Fibroblast of upper back skin (primary cell): ENCODE measurements around the gene TBR1.

Experiments used
- DNase-seq: peaks from one replicate; pipeline ENCODE4 v3.0.0-alpha.2; 2013

TBR1 gene

DNA sequence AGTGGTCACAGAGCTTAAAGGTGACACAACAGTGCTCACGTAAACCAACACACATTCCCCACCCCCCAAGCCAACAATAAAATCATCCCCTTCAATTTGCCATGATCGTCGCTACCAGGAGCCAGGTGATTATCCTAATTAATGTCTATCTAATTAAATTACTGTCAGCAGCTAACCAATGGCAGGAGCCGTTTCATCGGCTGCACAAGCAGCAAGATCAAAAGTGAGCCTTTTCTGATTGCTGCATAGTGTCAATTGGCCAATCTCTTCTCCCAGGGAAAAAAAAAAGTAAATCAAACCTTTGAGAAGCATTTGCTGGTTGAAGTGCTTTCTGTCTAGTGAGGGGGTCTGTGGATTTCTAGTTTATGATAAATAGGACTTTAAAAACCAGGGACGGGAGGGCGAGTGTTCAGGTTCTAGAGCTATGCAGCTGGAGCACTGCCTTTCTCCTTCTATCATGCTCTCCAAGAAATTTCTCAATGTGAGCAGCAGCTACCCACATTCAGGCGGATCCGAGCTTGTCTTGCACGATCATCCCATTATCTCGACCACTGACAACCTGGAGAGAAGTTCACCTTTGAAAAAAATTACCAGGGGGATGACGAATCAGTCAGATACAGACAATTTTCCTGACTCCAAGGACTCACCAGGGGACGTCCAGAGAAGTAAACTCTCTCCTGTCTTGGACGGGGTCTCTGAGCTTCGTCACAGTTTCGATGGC is at the start of gene TBR1:
Gene TBR1, plus strand, starts transcription at position 311 of the 721 bp plus-strand sequence. Its CDS starts 114 bp downstream, at position 425.
- no peak for DNase-seq

DNA sequence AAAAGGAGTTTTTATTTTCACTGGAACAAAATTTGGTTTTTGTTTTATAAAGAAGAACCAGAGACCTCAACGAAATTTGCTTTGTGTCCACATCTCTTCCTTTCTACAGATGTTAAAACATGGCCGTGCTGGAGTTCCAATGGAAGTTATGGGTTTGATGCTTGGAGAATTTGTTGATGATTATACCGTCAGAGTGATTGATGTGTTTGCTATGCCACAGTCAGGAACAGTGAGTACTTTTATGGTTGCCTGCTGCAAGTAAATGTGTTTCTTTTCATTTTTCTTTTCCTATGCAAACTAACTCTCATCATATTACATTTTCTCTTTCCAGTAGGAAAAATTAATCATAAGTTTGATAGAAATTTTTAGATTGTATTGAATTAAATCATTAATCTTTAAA is 48.4 kb upstream of the TBR1 start:
- DNase-seq: no peak

DNA sequence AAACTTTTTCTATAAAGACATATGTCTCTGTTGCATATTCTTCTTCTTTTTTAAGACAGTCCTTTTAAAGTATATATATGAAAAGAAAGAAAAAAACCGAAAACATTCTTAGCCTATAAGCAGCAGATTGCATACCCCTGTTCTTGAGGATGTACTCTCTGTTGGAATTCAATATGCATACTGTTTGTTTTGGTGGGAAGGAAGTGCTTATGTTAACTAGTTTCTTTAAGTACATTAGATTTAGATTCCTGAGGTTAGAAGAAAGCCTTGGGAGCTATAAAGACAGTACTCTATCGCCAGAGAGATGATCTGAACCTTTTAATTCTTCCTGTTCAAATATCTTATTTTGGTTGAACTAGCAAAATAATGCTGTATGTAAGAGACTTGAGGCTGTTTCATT is 46.8 kb upstream of the TBR1 start:
- DNase-seq: no peak

DNA sequence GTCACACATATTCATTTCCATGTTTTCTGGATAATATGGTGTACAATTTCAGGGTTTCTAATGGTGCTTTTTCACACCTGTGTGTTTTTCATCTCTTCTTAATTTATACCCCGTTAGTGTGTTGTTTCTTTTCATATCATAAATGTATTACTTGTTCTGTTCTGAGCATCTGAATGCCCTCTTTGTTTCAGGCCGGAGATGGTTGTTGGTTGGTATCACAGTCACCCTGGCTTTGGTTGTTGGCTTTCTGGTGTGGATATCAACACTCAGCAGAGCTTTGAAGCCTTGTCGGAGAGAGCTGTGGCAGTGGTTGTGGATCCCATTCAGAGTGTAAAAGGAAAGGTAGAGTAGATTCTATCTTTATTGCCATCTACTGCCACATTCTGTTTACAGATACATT is 45.1 kb upstream of the TBR1 start:
- DNase-seq: no peak

DNA sequence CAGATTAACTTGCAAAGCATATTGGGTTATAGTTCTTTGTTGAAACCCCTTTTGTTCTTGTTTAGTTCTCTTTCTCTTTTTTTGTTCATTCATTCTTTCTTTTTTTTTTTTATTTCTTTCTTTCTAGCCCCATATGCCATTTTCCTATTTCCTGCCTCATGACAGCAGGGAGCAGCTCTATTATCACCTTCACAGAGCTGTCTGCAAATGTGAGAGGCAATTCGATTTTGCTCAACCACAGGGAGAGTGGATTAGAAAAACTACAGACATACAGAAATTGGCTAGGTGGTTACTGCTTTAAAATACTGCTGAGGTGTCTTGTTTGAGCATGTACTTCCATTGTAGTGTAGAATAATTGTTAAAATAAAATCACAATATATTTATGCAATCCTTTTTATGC is 44.2 kb upstream of the TBR1 start:
- no peak for DNase-seq

DNA sequence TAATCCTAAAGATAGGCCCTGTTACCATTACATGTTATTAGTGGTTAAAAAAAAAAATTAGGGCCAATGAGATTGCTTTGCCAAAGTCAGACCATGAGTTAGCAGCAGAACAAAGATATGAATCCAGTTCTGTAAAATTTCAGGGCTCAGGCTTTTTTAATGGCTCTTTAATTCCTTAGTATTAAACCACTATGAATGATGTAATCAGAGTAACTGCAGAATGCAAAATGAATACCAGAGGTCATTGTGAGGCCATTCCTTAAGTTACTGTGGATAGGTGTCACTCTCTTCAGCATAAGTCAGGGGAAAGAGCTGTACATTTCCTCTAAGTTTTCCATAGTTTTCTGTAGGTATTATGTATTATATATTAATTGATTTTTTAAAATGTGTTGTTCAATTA is 42.2 kb upstream of the TBR1 start:
- DNase-seq: peak; percentile 71

DNA sequence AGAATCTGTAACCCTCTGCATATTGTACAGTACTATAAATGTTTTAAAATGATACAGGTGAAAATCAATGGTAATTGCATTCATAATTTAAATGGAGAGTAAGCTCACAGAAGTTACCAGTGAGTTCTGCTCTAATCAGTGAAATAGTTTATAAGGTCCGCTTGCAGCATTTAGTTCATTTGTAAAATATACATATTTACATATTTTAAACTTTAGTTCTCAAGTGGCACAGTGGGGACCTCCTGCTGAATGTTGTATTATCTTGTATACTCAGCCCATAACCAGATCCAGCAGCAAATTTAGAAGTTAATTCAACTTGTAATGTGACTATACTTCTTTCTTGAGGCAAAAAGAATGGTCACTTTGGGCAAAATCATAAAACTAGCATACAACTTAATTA is 41.7 kb upstream of the TBR1 start:
- DNase-seq: no peak

DNA sequence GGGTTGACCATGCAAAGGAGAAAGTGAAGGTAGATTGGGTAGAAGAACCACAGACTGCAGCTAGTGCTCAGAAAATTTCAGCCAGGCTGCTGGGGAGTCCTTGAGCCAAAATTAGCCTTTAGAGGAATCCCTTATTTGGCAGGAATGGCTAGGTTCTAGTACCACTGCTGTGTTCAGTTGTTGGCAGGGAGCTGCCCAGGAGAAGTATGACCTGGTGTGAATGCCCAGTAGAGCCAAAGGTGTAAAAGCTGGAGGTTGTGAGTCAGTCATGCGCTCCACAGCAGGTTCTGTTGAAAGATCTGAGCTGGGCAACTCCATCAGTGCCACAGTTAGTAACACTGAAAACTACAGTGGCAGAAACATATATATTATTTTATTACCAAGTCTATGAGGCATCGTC is 36.4 kb upstream of the TBR1 start:
- no peak for DNase-seq

DNA sequence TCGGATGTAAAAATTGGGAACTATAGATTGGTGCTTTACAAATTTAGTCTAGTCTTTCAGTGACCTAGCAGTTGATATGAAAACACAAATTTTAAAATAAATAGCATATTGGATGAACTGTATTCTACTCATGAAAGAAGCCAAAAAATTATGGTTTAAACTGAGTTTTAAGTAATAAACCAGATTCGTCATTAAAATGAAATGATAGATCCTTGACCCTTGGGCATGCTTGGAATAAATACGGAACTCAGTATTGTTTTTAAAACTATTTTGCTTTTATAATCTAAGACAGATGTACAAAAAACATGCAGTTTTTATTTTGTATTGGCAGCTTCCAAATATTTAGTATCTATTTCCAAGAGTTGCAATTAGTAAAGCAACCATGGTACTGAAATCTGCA is 34.6 kb upstream of the TBR1 start:
- DNase-seq: no peak

DNA sequence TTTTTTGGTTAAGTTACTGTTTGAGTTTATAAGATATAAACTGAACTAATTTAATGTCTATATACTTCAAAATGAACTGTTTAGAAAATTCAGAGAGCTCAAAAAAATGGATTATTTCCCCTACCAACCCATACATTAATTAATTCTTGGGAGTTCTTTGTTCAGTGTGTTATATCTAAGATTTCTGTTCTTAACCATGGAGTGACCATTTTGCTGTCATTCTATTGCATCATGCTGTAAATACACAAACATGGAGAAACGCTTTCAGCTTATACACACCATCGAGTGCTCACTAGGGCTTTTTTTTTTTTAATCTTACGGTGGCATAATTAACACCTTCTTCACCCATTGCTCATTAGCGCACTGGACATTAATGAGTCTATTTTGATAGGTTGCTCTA is 33.4 kb upstream of the TBR1 start:
- DNase-seq: no peak

DNA sequence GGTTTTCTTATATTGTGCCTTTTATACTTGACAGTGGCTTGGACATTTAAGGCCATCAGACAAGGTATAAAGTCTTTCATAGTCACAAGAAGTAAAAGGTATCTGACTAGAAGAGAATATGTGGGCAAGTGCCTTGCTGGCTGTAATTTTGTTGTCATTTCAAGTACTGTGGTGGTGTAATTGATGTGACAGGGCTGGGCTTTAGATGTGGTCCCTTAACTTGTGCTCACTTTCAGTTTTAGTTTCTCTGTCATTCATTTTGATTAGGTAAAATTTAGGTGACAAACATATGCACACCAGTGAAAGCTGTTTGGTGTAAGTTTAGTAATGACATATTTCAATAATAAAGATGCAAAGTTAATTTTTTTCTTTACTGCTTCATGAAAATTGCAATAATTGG is 31.2 kb upstream of the TBR1 start:
- no peak for DNase-seq

DNA sequence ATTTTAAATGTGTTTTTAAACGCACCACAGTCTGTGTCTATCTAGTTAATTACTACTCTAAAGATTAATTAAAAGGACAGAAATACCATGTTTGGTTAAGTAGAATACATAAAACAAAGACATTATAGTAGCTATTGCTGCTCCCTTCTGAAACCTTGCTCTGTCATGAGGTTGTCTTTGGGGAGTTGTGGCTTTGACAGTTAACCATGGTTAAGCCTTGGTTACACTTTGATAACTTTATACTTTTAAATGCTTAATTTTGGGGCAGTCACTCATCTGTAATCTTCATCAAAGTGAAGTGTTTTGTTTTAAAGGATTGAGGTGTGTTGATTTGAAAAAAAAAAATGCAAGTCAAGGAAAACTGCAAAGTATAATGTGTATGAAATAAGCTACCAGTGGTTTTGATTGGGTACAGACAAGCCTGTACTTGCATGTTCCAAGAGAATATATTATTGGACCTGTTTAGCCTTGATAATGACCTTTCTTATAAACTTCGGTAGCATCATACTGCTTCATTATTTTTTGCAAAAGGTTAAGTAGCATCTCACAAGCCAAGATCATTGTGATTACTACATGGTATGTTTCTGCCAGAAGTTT is 29.8 kb upstream of the TBR1 start:
- no peak for DNase-seq

DNA sequence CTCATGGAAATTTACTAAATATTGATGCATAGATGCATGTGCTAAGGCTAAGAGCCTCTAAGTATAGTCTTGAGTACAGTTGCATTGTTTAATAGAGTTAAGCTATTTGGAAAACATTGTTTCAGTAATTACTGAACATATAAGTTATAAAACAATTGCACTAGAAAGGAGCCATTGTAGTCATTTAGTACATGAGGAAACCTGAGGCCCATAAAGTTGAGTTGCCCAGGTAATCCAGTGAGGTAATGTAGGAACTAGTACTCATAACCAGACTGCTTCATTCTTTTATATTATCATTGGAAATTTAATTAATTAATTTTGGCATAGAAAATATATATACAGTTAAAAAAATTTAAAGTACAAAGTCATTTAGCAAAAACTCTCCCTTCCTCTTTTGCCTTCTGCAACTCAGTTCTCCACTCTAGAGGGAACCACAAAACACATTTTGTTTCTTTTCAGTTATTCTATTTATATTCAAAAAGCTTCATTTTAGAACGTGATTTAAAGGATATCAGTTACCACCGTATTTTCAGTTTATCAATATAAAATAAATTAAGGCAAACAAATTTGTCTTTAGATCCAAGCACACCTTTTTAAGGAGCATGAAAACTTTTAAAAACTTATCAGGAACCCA is 27.8 kb upstream of the TBR1 start:
- no peak for DNase-seq

DNA sequence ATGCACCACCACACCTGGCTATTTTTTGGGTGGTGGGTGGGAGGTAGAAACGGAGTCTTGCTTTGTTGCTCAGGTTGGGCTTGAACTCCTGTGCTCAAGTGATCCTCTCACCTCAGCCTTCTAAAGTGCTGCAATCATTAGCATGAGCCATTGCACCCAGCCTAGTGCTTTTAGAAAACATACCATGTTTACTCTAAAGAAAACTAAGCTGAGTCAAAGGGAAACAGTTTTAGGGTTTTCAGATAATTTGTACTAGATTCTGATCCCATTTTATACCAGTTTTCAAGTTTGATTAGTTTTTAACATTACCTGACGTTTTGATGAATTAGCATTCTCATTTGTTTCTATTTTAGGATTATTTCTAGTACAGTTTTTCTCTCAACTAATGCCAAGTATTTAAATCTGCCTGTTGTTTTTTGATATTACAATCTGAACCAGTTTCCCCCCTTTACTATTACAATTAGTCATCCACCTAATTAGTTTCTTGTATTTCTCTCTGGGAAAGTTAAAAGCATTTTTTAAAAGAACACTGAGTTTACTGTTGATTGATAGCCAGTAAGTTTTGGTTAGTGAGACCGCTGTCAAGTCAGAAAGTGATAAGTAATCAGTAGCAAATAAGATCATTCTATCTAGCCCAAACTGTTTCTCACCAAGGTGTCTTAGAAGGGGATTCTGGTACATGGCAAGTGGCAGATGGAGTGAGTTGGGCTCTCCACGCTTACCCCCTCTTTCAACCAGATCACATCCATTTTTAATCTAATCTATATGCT is 24.2 kb upstream of the TBR1 start:
- DNase-seq: no peak

DNA sequence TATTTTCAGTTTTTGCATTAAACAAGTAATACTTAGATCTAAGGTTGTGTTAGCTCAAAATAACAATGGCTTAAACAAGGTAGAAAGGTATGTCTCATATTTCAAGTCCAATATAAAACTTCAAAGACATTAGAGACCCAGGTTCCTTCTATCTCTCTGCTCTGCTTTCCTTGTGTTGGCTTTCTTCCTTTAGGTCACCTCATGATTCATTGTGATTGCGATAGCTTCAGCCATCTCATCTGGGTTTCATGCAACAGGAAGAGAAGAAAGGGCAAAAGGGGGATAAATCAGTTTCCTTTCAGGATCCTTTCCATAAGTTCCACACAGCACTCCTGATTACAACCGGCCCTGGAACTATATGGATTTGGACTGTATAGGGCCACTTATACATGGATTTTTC is 16.0 kb upstream of the TBR1 start:
- DNase-seq: peak; percentile 20

DNA sequence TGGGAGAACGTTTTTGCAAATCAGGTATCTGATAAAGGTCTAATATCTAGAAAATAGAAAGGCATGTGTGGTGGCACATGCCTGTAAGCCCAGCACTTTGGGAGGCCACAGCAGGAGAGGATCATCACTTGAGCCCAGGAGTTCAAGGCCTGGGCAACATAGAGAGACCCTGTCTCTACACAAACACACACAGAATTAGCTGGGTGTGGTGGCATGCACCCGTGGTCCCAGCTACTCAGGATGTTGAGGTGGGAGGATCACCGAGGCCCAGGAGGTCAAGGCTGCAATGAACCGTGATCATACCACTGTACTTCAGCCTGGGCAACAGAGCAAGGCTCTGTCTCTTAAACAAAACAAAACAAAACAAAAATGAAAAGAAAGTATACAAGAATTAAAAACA is 13.8 kb upstream of the TBR1 start:
- no peak for DNase-seq

DNA sequence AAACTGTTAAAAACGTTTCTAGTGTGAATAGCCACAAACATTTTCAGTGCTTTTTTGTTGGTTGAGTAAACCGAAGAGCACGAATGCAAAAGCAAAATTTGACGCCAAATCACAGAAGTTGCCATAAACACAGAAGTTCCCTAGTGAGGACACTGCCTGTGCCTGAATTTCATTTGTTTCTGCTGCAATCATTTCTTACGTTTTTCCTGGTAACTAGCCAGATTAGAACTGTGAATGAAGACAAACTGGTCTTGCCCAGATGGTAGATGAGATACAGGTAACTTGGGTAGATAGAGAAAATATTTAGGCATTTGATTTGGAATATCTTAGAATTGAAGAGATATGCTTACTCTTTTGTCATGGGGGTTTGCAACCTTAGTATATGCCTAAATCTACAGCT is 9.8 kb upstream of the TBR1 start:
- DNase-seq: no peak

DNA sequence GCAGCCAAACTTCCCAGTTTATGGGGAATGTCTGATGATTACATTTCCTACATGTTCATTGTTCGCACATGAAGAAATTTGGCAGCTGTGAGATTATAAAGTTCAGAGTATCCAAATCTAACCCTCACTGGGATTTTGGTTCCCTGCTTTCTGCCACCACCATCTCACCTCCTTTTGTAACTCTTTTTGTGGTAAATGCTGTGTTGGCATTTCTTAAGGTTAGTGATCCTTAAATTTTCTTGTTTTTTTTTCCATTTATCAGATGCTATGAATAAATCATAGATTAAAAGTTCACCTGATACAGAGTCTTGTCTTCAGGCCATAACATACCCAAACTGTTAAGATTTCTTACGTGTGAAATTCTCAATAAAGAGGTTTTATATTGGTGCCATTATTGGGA is 8.5 kb upstream of the TBR1 start:
- DNase-seq: no peak

DNA sequence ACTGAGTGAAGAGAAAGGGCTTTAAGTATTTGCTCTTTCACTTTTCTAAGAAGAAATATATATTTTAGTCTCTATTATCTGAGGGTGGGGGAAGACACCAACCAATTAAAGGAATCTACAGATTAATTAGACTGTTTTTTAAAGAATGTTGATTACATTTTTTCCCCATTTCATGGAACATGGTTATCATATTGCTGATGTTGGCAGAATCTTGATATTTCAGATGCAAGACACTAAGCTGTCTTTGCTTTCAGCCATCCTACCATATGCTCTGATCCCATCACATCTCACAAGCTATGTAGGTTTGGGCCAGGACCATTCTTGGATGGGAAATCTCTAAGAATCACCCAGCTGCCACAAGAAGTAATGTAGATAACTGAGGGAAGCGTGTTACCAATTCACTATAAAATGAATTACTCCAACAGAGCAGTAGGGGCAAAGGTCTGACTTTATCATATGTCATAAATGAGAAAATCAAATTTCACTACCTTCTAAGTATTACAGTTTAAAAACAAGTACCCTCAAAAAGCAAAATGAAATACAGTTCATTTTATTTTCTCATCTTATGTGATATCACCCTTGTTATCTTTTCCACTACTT is 6.7 kb upstream of the TBR1 start:
- no peak for DNase-seq

DNA sequence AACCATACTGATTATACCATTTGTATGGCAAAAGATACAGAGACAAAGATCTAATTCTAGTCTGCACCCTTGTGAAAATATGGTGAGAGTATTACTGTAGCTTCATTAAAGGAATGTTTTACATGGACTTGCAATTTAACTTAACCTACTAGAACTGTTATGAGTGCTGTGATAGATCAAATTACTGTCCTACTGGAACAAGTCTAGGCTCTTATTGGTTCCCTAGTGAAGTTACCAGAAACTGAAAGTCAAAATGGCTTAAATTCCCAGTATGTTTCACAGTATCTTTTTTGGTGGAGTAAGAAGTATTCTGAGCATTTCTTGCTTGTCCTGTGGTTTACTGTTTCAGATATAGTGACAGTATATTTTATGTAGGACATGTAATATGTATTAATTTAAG is 3.8 kb upstream of the TBR1 start:
- DNase-seq: no peak

DNA sequence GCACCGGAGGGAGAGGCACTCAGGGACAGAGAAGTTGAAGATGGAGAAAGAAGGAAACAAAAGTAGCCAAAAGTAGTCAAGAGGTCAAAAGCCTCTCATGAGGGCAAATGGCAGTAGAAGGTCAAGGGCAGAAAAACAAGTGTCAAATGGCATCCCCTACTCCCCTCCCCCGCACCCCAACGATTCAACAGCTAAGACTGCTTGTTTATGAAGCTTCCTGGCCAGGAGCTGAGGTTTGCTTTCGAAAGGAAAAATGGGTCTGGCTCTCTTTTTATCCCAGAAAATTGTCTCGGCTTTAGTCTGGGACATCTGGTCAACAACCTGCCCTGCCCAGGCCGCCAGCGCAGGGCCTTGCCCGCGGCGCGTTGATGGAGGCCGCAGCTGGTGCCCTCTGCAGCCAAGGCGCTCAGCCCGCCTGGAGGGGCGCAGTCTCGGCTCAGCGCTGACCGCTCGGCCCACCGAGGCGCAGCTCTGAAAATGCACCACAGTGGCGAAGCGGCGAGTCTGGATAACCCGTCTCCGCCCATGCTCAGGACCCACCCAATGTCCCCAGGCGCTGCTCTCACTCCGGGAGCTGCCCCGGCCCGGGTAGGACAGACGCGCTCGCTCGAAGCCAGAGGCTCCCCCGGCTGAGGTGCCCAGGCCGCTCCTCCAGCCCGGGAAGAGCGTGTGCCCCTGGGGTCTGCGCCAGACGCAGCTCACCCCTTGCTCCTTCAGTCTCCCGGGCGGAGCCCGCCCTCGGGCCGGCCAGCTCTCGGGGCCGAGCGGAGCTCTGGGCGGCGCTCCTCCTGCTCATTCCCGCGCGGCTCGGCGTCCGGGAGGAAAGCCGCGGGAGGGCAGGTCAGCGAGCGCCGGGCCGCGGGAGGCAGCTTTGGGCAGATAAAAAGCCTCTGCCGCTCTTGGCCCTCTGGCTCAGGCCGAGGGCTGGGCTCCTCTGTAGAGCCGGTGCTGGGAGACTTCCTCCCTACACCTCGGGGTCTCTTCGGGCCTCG is 1.8 kb upstream of the TBR1 start:
- DNase-seq: no peak
